NCI-H1105 treated with DMSO at 0.1 percent for 48 hours (cell line): ENCODE measurements around the gene KIAA0232.

Source experiments
- DNase-seq: peaks from one replicate; lab custom pipeline; 2025; lab: John Stamatoyannopoulos, UW

KIAA0232 gene, protein sequence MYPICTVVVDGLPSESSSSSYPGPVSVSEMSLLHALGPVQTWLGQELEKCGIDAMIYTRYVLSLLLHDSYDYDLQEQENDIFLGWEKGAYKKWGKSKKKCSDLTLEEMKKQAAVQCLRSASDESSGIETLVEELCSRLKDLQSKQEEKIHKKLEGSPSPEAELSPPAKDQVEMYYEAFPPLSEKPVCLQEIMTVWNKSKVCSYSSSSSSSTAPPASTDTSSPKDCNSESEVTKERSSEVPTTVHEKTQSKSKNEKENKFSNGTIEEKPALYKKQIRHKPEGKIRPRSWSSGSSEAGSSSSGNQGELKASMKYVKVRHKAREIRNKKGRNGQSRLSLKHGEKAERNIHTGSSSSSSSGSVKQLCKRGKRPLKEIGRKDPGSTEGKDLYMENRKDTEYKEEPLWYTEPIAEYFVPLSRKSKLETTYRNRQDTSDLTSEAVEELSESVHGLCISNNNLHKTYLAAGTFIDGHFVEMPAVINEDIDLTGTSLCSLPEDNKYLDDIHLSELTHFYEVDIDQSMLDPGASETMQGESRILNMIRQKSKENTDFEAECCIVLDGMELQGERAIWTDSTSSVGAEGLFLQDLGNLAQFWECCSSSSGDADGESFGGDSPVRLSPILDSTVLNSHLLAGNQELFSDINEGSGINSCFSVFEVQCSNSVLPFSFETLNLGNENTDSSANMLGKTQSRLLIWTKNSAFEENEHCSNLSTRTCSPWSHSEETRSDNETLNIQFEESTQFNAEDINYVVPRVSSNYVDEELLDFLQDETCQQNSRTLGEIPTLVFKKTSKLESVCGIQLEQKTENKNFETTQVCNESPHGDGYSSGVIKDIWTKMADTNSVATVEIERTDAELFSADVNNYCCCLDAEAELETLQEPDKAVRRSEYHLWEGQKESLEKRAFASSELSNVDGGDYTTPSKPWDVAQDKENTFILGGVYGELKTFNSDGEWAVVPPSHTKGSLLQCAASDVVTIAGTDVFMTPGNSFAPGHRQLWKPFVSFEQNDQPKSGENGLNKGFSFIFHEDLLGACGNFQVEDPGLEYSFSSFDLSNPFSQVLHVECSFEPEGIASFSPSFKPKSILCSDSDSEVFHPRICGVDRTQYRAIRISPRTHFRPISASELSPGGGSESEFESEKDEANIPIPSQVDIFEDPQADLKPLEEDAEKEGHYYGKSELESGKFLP (N-terminal part only)

GRCh38 chr4:6782147-6782845, at the start of gene KIAA0232:
Gene KIAA0232 (plus strand): TSS chr4:6782727. CDS start chr4:6824454, 41,727 bp downstream.
- peak; percentile 63 for DNase-seq

- DNase-seq: no peak
These were observed 49.0 kb upstream of the KIAA0232 start for GRCh38 chr4:6733358-6734164.

DNA sequence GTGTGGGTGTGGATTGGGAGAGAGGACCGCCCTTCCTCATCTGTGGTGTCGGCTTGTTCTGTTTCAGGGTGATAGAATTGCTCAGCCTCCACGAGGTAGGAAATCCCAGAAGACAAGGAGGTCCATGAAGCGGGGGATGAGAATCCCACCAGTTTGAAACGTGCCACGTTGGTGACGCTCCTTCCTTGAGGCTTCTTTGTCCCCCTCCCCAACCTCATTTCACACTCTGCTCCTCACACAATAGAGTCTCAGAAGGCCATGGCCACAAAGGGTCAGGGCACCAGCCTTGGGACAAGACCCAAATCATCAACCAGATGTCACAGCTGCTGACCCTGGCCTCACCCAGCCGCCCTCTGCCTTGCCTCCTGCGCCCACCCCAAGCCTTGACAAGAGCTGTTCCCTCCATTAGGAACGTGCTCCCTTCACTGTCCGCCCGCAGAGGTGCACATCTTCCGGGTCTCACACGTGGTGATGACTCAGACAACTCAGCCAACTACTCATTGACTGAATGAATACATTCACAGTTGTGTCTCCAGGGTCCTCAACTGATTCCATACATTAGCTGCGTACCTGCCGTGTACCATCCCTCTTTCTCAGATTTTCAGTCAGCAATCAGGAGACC, 48.3 kb upstream of the KIAA0232 start:
- no peak for DNase-seq

DNA sequence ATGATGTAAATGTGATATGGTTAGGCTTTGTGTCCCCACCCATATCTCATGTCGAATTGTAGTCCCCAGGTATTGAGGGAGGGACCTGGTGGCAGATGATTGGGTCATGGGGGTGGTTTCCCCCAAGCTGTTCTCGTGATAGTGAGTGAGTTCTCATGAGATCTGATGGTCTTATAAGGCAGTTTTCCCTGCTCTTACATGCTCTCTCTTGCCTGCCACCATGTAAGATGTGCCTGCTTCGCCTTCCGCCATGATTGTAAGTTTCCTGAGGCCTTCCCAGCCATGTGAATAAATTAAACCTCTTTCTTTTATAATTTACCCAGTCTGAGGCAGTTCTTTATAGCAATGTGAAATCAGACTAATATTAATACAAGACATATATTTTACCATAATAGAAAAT, 42.6 kb upstream of the KIAA0232 start:
- DNase-seq: no peak

GRCh38 chr4:6740347-6740746, 42.2 kb upstream of the KIAA0232 start:
- DNase-seq: no peak

DNA sequence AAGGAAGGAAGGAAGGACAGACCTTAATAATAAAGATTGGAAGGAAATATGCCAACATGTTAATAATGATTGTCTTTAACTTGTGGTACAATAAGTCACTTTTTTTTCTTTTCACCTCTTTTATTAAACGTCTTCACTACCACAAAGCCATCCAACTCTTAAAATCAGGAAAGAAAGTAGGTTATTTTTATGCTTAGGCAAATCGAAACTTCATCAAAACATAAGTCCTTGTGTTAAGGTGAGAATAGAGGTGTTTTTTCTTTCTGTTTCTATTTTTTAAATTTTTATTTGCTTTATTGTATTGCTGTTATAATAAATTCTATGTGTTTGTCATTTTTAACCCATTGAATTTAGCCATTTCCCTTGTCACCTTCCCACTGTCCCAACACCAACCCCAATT, 40.0 kb upstream of the KIAA0232 start:
- no peak for DNase-seq

- no peak for DNase-seq
These were observed 39.5 kb upstream of the KIAA0232 start for GRCh38 chr4:6742989-6743388.

DNA sequence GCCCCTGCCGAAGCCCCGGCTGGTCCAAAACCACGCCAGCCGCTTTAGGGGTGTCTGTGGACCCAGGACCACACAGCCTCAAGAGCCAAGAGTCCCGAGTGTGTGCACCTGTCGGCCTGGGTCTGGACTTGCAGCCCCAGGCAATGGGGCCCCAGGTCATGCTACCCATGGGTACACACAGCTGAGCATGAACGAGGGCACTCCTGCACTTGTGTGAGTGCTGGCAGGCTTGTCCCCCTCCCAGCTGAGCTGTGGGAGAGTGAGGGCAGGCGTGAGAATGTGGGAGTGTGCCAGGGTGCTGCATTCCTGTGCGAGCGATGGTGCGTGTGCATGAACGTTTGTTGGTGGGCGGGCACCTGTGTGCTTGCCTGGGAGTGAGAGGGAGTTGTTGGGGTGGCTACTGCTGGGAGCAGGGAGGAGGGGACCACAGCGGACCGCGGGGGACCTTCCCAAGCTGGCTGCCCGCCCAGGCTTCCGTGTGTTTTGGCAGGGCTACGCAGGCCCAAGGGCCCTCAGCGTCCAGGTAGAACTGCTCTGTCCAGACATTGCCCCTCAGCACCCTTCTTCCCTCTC, 35.7 kb upstream of the KIAA0232 start:
- DNase-seq: peak; percentile 56

- peak; percentile 54 for DNase-seq
These were observed 35.1 kb upstream of the KIAA0232 start for GRCh38 chr4:6747294-6748051.

DNA sequence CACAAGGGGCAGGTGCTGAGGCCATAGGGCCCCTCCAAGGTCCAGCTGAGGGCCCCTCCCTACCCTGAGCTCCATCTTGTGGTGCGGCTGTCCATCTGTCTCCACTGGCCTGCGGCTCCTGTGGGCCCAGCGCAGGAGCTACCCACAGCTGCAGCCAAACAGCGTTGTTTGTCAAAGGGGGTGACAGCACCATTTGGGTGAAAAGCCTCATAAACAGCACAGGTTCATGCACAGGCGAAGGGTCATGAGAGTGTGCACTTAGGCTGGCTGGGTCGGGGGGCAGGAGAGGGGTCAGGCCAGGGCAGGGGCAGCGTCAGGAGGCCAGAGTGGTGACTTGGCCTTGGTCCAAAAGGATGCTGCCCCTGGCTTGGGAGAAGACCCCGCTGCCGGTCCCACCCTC, 34.2 kb upstream of the KIAA0232 start:
- no peak for DNase-seq

DNA sequence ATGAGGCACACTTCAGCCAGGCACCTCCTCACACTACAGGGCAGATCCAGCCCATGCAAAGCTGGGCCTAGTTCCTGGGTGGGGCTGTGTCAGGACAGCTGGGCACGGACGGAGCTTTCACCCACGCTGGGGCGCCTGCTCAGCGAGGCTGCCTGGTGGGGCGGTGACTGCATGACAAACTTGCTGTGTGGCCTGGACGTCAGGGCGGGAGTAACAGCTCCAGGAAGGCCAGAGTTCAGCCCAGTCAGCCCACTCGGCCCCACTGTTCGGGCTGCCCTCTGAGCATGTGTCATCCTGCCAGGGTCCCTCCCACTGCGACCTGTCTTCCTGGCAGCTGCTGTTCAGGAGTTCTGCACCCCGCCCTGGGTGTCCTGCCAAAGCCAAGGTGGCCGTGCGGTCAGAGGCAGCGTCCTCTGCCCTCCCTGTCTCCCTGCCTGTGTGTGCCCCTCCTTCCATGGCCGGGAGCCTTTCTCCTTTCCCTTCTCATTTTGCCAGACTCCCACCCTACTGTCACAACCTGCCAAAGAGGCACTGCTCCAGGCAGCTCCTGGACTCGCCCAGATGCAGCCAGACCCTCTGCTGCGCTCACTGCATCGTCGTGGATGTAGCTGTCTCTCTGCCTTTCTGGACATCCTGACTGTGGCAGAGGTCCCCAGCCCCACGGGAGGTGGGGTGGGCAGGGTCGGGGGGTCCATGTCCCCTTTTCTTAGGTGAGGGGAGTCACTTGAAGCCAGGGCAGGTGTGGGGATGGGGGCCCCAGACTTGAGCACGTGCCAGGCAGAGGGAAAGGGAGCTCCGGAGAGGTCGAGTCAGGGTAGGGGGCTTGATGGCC, 33.0 kb upstream of the KIAA0232 start:
- no peak for DNase-seq

- no peak for DNase-seq
These were observed 32.0 kb upstream of the KIAA0232 start for GRCh38 chr4:6750286-6751221.

GRCh38 chr4:6751611-6752485, 30.7 kb upstream of the KIAA0232 start:
- DNase-seq: no peak

DNA sequence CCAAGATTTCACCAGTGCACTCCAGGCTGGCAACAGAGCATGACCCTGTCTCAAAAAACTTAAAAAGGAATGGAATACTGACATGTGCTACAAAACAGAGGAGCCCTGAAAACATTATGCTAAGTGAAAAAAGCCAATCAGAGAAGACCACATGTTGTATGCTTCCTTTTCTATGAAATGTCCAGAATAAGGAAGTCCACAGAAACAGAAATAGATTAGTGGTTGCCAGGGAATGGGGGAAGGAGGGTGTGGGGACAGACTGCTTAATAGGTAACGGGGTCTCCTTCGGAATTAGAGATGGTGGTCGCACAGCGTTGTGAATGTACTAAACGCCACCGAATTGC, 30.1 kb upstream of the KIAA0232 start:
- DNase-seq: no peak

DNA sequence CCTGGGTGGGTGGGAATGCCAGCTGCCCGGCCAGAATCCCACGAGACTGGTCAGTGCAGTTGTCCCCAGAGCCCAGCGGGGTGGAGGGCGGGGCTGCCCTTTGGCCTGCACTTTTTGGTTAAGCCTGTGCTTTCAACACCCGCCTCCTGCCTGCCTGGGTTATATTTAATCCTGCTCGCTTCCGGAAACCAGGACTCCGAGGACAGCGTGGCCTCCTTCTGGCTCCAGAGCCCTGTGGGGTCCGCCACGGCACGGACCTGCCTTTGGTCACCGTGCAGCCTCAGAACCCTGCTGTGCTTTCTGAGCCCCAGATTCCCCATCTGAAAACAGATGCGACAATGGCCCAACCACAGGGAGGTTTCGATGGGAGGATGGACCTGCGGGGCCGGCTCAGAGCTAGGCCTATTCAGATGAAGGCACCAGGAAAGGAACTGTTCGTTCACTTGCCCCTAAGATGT, 29.4 kb upstream of the KIAA0232 start:
- no peak for DNase-seq

DNA sequence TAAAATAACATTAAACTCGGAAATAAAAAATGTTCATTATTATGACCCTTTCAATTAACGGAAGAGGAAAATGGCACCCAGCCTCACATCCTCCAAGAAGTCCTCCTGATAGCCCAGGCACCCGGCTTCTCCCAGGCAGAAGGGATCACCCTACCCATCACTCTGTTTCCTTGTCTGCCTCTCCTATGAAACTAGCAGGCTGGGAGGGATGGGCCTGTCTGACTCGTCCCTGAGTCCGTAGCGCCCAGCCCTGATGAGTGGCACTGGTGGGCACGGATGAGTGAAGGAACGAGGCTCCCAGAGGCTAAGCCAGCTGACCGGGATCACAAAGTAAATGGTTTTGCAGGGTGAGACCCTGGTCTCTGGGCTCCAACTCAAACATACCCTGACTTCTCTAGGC, 28.6 kb upstream of the KIAA0232 start:
- DNase-seq: no peak
